HepG2 (cell line): ENCODE data around the gene FAM216A. TPM values are rescaled to one million over a fixed set of nuclear protein-coding genes. Genes with fewer than 3 reads are reported as not detected.
A peak's percentile ranks its signal among the peaks of the same experiment; 100 is the strongest.

Experiments used
- ARID4A ChIP-seq: sonication (generic); formaldehyde crosslinking; IDR thresholded peaks from 2 replicates; pipeline ENCODE4 v1.5.0; 2020; ENCODE audit warnings: mild to moderate bottlenecking, missing genetic modification reagents, borderline replicate concordance
- CCDC6 ChIP-seq: sonication (generic); formaldehyde crosslinking; IDR thresholded peaks from 2 replicates; pipeline ENCODE4 v1.8.1; 2022; ENCODE audit warnings: mild to moderate bottlenecking, missing genetic modification reagents, moderate library complexity
- CREB1 ChIP-seq, 2 experiments: fragments of 450-650 bp in 1 of 2; IDR thresholded peaks; 2 replicates each; pipeline ENCODE4 v1.6.1; 2016 to 2017; ENCODE audit warnings: control low read depth in 1 of 2, mild to moderate bottlenecking in 1 of 2, missing compliant biosample characterization in 1 of 2, missing genetic modification characterization in 1 of 2
- GATAD2A ChIP-seq: IDR thresholded peaks from 2 replicates; pipeline ENCODE4 v1.6.1; 2016
- KDM1A ChIP-seq: IDR thresholded peaks from 2 replicates; pipeline ENCODE4 v1.6.1; 2016; ENCODE audit warnings: missing compliant biosample characterization
- KDM6A ChIP-seq: IDR thresholded peaks from 2 replicates; pipeline ENCODE4 v1.6.1; 2016; ENCODE audit warnings: low read depth
- LCORL ChIP-seq, 2 experiments: fragments of 450-650 bp in 1 of 2; sonication (generic) in 1 of 2; formaldehyde crosslinking in 1 of 2; IDR thresholded peaks; 2 replicates each; pipeline versions ENCODE4 v1.5.0 to v1.6.1; 2017 to 2020; ENCODE audit warnings: antibody characterized with exemption in 1 of 2, missing genetic modification reagents in 1 of 2
- THAP7 ChIP-seq: sonication (generic); formaldehyde crosslinking; IDR thresholded peaks from 2 replicates; pipeline ENCODE4 v1.8.1; 2023; ENCODE audit warnings: mild to moderate bottlenecking, missing genetic modification reagents
- TP53 ChIP-seq: sonication (generic); formaldehyde crosslinking; conservative IDR thresholded peaks from 2 replicates; pipeline ENCODE4 v1.4.0; 2020; ENCODE audit warnings: missing genetic modification reagents
- ZFYVE20 ChIP-seq: sonication (generic); formaldehyde crosslinking; IDR thresholded peaks from 2 replicates; pipeline ENCODE4 v1.8.0; 2023; ENCODE audit warnings: low read depth, mild to moderate bottlenecking, moderate library complexity, missing genetic modification reagents, borderline replicate concordance
- polyA plus RNA-seq, 8 experiments: library from polyadenylated mRNA; depleted of rRNA in 3 of 8; stranded (reverse) in 7 of 8; unstranded in 1 of 8; fragments of >200 nt; fragmentation: Illumina TruSeq in 4 of 8; extraction: Trizol in 4 of 8; gene quantifications; 2 replicates each; pipeline versions ENCODE4 v1.2.1 to v1.2.3, GENCODE V29; 2011 to 2016; ENCODE audit warnings: low read depth in 4 of 8, missing spikeins in 1 of 8, mixed read lengths in 1 of 8; ENCODE audit not compliant: insufficient read depth in 1 of 8
- total RNA-seq, 5 experiments: library from RNA; depleted of rRNA; stranded (reverse); fragments of >200 nt; fragmentation: Illumina TruSeq; extraction: Trizol; gene quantifications; 2 replicates each; pipeline ENCODE4 v1.2.3, GENCODE V29; 2016; ENCODE audit warnings: low read depth in 1 of 5

Gene FAM216A
- total and polyA plus RNA-seq, 2 of the 13 experiments (the other 11 are each of a cell fraction or from before 2014, with no cell fraction given) = 20.3 to 31.2 TPM

DNA sequence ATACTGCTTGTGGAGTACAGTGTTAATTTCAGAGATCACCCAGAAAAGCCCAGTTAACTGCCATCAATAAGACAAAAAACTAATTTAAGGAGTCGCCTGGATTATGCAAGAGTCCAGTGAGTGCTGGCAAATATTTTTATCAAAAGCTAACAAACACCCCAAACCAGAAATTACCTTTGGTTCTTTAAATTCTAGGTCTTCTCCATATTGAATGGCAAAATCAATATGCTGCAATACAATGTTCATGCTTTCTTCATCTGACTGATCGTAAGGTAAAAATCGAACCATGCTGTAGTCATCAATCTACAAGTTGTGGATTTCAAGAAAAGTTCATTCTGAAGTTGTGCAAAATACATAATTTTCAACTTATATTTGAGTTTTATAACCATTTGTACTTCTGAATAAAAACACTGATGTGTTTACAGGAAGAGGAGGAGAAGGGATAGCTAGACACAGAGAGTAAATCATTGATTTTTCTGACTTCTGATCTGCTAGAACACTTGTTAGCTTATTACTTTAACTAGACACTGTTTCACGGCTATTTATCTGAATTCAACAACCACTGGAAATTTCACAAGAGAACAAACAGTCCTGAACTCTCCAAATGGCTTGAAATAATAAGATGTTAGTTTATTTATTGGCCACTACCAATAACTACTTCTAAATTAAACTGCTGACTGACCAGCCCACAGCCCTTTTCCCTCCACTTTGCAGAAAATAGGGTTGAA, 14.9 kb upstream of the FAM216A start (continued):
- 0 out of 2 replicates have a peak, but pooled peaks have one; percentile 17 for TF ChIP-seq KDM6A
- TF ChIP-seq CREB1 (IDR thresholded peaks at IDR 0.05) = no peak
- peak; percentile 56 for TF ChIP-seq CREB1 (CRISPR knock-in tag; IDR thresholded peaks at IDR 0.05)
- no peak for TF ChIP-seq KDM1A (CRISPR knock-in tag)
- TF ChIP-seq ZFYVE20 (CRISPR knock-in tag) = no peak
- no peak for TF ChIP-seq TP53 (CRISPR knock-in tag)
- TF ChIP-seq THAP7 (CRISPR knock-in tag) = no peak
- TF ChIP-seq ARID4A (CRISPR knock-in tag) = peak; percentile 22; the same call in 1 of the 2 replicates
- TF ChIP-seq LCORL (IDR thresholded peaks at IDR 0.05) = no peak
- TF ChIP-seq LCORL (CRISPR knock-in tag; IDR thresholded peaks at IDR 0.05) = 0 out of 2 replicates have a peak, but pooled peaks have one; percentile 15
- TF ChIP-seq CCDC6 (CRISPR knock-in tag) = no peak
- TF ChIP-seq GATAD2A (CRISPR knock-in tag) = 0 out of 2 replicates have a peak, but pooled peaks have one; percentile 21
